ENCODE data around the gene S100A2.
"Not testable (repeated sequence)": the region's sequence is repeated elsewhere in the genome, so short reads cannot be mapped to it uniquely, and the experiment has no call there.

S100A2 gene

GRCh38 chr1:153563991-153564390, 1.7 kb downstream of the S100A2 start:
- DNase-seq (ENCODE audit: low read depth) = no peak

GRCh38 chr1:153563483-153563901, 2.2 kb downstream of the S100A2 start:
- no peak for DNase-seq (ENCODE audit: low read depth)

GRCh38 chr1:153562021-153562420, 3.6 kb downstream of the S100A2 start:
- not testable (repeated sequence) for DNase-seq (ENCODE audit: low read depth)

GRCh38 chr1:153561466-153561985, 4.1 kb downstream of the S100A2 start:
- no peak for DNase-seq (ENCODE audit: low read depth)

GRCh38 chr1:153560771-153561465, 4.7 kb downstream of the S100A2 start:
- no peak for DNase-seq (ENCODE audit: low read depth)

- no peak for DNase-seq (ENCODE audit: low read depth)
Measured at GRCh38 chr1:153560241-153560640, 5.4 kb downstream of the S100A2 start.

GRCh38 chr1:153557877-153558276, 7.8 kb downstream of the S100A2 start:
- DNase-seq (ENCODE audit: low read depth) = no peak

- no peak for DNase-seq (ENCODE audit: low read depth)
Measured at GRCh38 chr1:153556348-153556747, 9.3 kb downstream of the S100A2 start.

- DNase-seq (ENCODE audit: low read depth) = no peak
Measured at GRCh38 chr1:153553830-153554541, 11.7 kb downstream of the S100A2 start.

- no peak for DNase-seq (ENCODE audit: low read depth)
Measured at GRCh38 chr1:153553096-153553495, 12.5 kb downstream of the S100A2 start.

- DNase-seq (ENCODE audit: low read depth) = no peak
Measured at GRCh38 chr1:153552335-153552734, 13.3 kb downstream of the S100A2 start.

GRCh38 chr1:153550827-153551500, 14.7 kb downstream of the S100A2 start:
- DNase-seq (ENCODE audit: low read depth) = no peak

- DNase-seq (ENCODE audit: low read depth) = no peak
Measured at GRCh38 chr1:153550398-153550758, 15.3 kb downstream of the S100A2 start.

- no peak for DNase-seq (ENCODE audit: low read depth)
Measured at GRCh38 chr1:153549741-153550397, 15.8 kb downstream of the S100A2 start.

- no peak for DNase-seq (ENCODE audit: low read depth)
Measured at GRCh38 chr1:153548722-153549688, 16.6 kb downstream of the S100A2 start, which contains the start of gene S100A3. Gene S100A3, minus strand, starts transcription at chr1:153549258. Its CDS starts 773 bp downstream, at chr1:153548485.

GRCh38 chr1:153547560-153548551, 17.8 kb downstream of the S100A2 start:
- DNase-seq (ENCODE audit: low read depth) = no peak

GRCh38 chr1:153546796-153547559, 18.7 kb downstream of the S100A2 start:
- DNase-seq (ENCODE audit: low read depth) = no peak

- DNase-seq (ENCODE audit: low read depth) = no peak
Measured at GRCh38 chr1:153546371-153546770, 19.3 kb downstream of the S100A2 start.
